ENCODE measurements around the gene BNC2.

Gene BNC2

DNA sequence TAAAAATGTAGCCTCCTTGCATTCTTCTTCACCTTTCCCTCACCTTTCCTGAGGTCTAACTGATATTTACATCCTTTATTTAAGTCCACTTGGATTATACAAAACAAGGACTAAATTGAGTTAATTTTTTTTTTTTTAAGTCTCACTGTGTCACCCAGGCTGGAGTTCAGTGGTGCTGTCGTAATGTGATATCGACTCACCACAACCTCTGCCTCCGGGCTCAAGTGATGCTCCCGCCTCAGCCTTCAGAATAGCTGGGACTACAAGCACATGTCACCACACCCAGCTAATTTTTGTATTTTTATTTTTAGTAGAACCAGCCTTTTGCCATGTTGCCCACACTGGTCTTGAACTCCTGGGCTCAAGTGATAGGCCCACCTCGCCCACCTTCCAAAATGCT, 195.3 kb downstream of the BNC2 start:
- Histone ChIP-seq H3K36me3 (replicated peaks) (no peaks in the 10 kb centered on the region), H3K27ac (no peak overlapping the region), H3K27me3 (replicated peaks) (no peaks in the 10 kb centered on the region), H3K4me3 (ENCODE audit: low read depth, low read length) (no peak overlapping the region)
- in situ Hi-C loops (cut with HindIII; ENCODE audit: low pct_ligation_motif_present, low sequenced_read_pairs): no loop called here
- TF ChIP-seq, protein P1, sequence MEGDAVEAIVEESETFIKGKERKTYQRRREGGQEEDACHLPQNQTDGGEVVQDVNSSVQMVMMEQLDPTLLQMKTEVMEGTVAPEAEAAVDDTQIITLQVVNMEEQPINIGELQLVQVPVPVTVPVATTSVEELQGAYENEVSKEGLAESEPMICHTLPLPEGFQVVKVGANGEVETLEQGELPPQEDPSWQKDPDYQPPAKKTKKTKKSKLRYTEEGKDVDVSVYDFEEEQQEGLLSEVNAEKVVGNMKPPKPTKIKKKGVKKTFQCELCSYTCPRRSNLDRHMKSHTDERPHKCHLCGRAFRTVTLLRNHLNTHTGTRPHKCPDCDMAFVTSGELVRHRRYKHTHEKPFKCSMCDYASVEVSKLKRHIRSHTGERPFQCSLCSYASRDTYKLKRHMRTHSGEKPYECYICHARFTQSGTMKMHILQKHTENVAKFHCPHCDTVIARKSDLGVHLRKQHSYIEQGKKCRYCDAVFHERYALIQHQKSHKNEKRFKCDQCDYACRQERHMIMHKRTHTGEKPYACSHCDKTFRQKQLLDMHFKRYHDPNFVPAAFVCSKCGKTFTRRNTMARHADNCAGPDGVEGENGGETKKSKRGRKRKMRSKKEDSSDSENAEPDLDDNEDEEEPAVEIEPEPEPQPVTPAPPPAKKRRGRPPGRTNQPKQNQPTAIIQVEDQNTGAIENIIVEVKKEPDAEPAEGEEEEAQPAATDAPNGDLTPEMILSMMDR (IDR thresholded peaks at IDR 0.05; ENCODE audit: low read depth, low read length, missing control alignments): no peak
- DNase-seq: no peak

DNA sequence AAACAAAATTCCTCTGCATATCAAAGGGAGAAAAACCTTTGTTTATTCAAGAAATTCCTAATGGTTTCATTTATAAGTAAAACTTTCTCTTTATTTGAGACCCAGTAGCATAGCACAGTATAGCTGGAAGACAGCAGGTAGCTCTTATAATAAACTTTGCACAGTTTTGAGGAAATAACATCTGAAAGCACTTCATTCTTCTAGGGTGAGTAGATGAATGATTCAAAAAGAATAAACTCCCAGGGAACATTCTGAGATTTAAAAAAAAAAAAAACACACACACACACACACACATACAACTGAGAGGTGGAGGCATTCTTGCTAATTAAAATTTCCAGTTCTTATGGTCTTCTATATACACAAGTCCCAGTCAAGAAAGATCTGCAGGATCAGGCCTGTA, 197.3 kb downstream of the BNC2 start:
- no peak for DNase-seq
- in situ Hi-C loops (cut with HindIII; ENCODE audit: low pct_ligation_motif_present, low sequenced_read_pairs): no loop called here
- Histone ChIP-seq H3K27me3 (replicated peaks) (no peaks in the 10 kb centered on the region), H3K36me3 (replicated peaks) (no peaks in the 10 kb centered on the region), H3K4me3 (ENCODE audit: low read depth, low read length) (no peak overlapping the region), H3K27ac (no peak overlapping the region)
- TF ChIP-seq, protein P1 (IDR thresholded peaks at IDR 0.05; ENCODE audit: low read depth, low read length, missing control alignments): no peak

DNA sequence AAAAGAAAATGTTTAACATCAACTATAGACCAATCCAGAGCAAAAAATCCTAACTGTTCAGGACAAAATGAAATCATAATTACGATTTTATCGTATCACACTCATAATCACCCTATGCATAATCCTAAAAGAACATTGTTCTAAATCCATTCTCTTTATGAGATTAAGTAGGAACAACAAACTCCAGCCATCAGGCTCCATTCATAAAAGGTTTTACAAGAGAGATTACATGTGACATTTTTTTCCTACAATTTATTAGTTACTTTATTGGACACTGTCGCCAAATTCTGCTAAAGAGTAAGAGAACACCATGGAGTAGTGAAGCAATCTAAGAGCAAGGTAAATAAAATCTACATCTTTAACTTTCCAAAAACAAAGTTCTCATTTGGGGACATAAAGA, 198.0 kb downstream of the BNC2 start:
- Histone ChIP-seq H3K4me3 (ENCODE audit: low read depth, low read length) (no peak overlapping the region), H3K27me3 (replicated peaks) (no peaks in the 10 kb centered on the region), H3K36me3 (replicated peaks) (no peaks in the 10 kb centered on the region), H3K27ac (peak overlapping the region; percentile 46)
- TF ChIP-seq, protein P1 (IDR thresholded peaks at IDR 0.05; ENCODE audit: low read depth, low read length, missing control alignments): no peak
- in situ Hi-C loops (cut with HindIII; ENCODE audit: low pct_ligation_motif_present, low sequenced_read_pairs): no loop called here
- DNase-seq: no peak

DNA sequence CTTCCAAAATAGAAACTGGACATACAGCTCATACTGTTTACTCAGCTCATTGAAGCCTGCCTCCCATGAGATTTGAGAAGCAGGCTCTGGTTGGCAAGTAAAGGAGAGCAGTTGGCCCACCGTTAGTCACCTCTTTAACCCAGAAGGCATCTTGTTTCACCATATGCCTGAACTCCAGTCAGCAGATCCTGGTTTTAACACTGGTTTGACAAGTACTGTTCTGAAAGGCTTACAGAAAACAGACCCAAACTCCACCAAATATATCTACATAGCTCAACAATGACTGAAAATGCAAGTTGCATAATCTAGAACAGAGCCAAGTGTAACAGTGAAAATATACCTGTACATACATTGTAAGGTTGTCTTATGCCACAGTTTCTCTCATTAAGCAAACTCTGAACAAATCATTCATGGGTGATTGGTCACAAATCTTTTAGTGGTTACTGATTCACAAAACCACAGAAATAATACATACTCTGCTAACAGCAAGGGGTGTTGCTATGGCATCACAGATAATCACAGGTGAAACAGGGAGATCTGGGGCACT, 198.8 kb downstream of the BNC2 start:
- no peaks in the 10 kb centered on the region for H3K36me3 ChIP-seq (replicated peaks)
- DNase-seq: peak; percentile 70
- H3K27ac ChIP-seq: peak overlapping the region; percentile 46
- H3K27me3 ChIP-seq (replicated peaks): no peaks in the 10 kb centered on the region
- H3K4me3 ChIP-seq (ENCODE audit: low read depth, low read length): no peak overlapping the region
- TF ChIP-seq, protein P1 (IDR thresholded peaks at IDR 0.05; ENCODE audit: low read depth, low read length, missing control alignments): no peak
- in situ Hi-C loops (cut with HindIII; ENCODE audit: low pct_ligation_motif_present, low sequenced_read_pairs): no loop called here

DNA sequence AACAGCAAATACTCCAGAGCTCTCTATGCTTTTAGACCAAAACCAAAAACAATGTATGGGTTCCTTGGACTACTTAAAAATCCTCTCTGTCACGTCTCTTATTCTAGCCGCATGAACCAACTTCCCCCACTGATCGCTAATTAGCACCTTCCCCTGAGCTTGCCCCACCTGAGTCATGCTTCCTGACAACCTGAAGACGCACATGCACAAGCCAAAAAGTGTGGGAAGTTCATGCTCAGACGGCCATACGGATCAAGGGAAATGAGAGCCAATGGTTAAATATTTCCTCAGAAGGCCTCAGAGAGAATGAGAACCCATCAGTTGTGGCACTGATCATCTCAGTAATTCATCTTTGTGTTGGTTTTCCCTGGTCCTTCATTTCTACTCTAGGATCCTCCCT, 199.7 kb downstream of the BNC2 start:
- H3K27ac ChIP-seq: no peak overlapping the region
- no peaks in the 10 kb centered on the region for H3K36me3 ChIP-seq (replicated peaks)
- in situ Hi-C loops (cut with HindIII; ENCODE audit: low pct_ligation_motif_present, low sequenced_read_pairs): no loop called here
- H3K4me3 ChIP-seq (ENCODE audit: low read depth, low read length): no peak overlapping the region
- DNase-seq: no peak
- TF ChIP-seq, protein P1 (IDR thresholded peaks at IDR 0.05; ENCODE audit: low read depth, low read length, missing control alignments): no peak
- H3K27me3 ChIP-seq (replicated peaks): no peaks in the 10 kb centered on the region

DNA sequence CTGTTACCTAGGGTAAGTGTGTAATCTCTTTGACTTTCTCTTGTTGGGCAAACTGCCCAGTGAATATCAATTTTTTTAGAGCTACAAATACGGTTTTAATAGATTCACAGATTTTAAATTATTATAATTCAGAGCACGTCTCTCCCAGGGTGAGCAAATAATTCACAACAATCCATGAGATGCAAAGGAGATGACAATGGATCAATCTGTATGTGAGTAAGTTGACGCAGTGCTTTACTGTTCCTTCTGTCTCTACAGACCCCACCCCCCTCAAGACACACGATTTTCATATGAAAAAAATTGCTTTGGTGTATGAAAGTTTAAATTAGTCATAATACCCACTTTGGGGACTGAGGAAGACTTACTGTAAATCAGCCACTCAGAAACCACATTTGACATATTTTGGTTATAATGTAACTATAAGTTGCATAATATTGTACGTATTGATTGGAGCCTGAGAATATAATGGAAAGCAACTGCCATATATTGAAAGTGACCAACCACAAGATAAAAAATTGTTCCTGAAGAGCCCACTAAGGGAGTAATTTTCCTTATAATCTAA, 201.7 kb downstream of the BNC2 start:
- in situ Hi-C loops (cut with HindIII; ENCODE audit: low pct_ligation_motif_present, low sequenced_read_pairs): no loop called here
- Histone ChIP-seq H3K36me3 (replicated peaks) (no peaks in the 10 kb centered on the region), H3K4me3 (ENCODE audit: low read depth, low read length) (no peak overlapping the region), H3K27ac (no peak overlapping the region), H3K27me3 (replicated peaks) (no peaks in the 10 kb centered on the region)
- TF ChIP-seq, protein P1 (IDR thresholded peaks at IDR 0.05; ENCODE audit: low read depth, low read length, missing control alignments): no peak
- DNase-seq: no peak
